ENCODE measurements around the gene KCNAB2.

GRCh38 chr1:6113745-6114144 lies 68.1 kb downstream of the KCNAB2 start:
- TF ChIP-seq CTCF (IDR thresholded peaks at IDR 0.05) (no peak), EZH2 (IDR thresholded peaks at IDR 0.05) (no peak), EZH2phosphoT487 (IDR thresholded peaks at IDR 0.05) (no peak)
